HEK293T (cell line): ENCODE results near the gene SMAP1.

Experiments used
- CTCF ChIA-PET: fragments of 350-600 bp; formaldehyde crosslinking; extraction: SDS; loops from one replicate; lab custom pipeline; 2021; ENCODE audit warnings: antibody characterized with exemption, inconsistent platforms; lab: Yijun Ruan, JAX
- POLR2A ChIA-PET: fragments of 350-600 bp; formaldehyde crosslinking; extraction: SDS; loops from one replicate; lab custom pipeline; 2020; ENCODE audit warnings: antibody characterized with exemption, inconsistent platforms; lab: Yijun Ruan, JAX
- DNase-seq: peaks from one replicate; pipeline ENCODE4 v3.0.0; 2012; ENCODE audit warnings: mixed read lengths; ENCODE audit errors: extremely low spot score
- ARNT ChIP-seq: fragments of 450-650 bp; IDR thresholded peaks from 2 replicates; pipeline ENCODE4 v1.6.1; 2017; ENCODE audit warnings: mild to moderate bottlenecking
- BHLHE40 ChIP-seq: fragments of 450-650 bp; IDR thresholded peaks from 2 replicates; pipeline ENCODE4 v1.6.1; 2016; ENCODE audit warnings: mild to moderate bottlenecking, moderate library complexity, borderline replicate concordance
- CTBP1 ChIP-seq: fragments of 450-650 bp; IDR thresholded peaks from 2 replicates; pipeline ENCODE4 v1.6.1; 2016; ENCODE audit warnings: borderline replicate concordance
- ELF4 ChIP-seq: fragments of 450-650 bp; IDR thresholded peaks from 2 replicates; pipeline ENCODE4 v1.6.1; 2017; ENCODE audit warnings: antibody characterized with exemption
- FOXA1 ChIP-seq: fragments of 450-650 bp; IDR thresholded peaks from 2 replicates; pipeline ENCODE4 v1.6.1; 2016; ENCODE audit warnings: mild to moderate bottlenecking
- FOXK2 ChIP-seq: fragments of 450-650 bp; IDR thresholded peaks from 2 replicates; pipeline ENCODE4 v1.6.1; 2016; ENCODE audit warnings: mild to moderate bottlenecking
- FOXM1 ChIP-seq: fragments of 450-650 bp; IDR thresholded peaks from 2 replicates; pipeline ENCODE4 v1.6.1; 2017; ENCODE audit warnings: mild to moderate bottlenecking, borderline replicate concordance
- HDGF ChIP-seq: fragments of 450-650 bp; IDR thresholded peaks from 2 replicates; pipeline ENCODE4 v1.6.1; 2017; ENCODE audit warnings: antibody characterized with exemption, borderline replicate concordance
- L3MBTL2 ChIP-seq: fragments of 450-650 bp; conservative IDR thresholded peaks from 2 replicates; pipeline ENCODE4 v1.6.1; 2016; ENCODE audit warnings: mild to moderate bottlenecking
- LEF1 ChIP-seq: fragments of 450-650 bp; IDR thresholded peaks from 2 replicates; pipeline ENCODE4 v1.6.1; 2017; ENCODE audit warnings: mild to moderate bottlenecking, borderline replicate concordance
- NFRKB ChIP-seq: fragments of 450-650 bp; IDR thresholded peaks from 2 replicates; pipeline ENCODE4 v1.6.1; 2016; ENCODE audit warnings: mild to moderate bottlenecking, moderate library complexity
- SP1 ChIP-seq: fragments of 450-650 bp; IDR thresholded peaks from 2 replicates; pipeline ENCODE4 v1.6.1; 2017
- SUZ12 ChIP-seq: fragments of 450-650 bp; IDR thresholded peaks from 2 replicates; pipeline ENCODE4 v1.6.1; 2016; ENCODE audit warnings: mild to moderate bottlenecking
- TARDBP ChIP-seq: fragments of 450-650 bp; IDR thresholded peaks from 2 replicates; pipeline ENCODE4 v1.6.1; 2016
- ZNF384 ChIP-seq: fragments of 450-650 bp; IDR thresholded peaks from 2 replicates; pipeline ENCODE4 v1.6.1; 2016
- TF ChIP-seq, protein P1 (sequence below): fragments of 450-650 bp; IDR thresholded peaks from 2 replicates; pipeline ENCODE4 v1.6.1; 2016

The SMAP1 gene

DNA sequence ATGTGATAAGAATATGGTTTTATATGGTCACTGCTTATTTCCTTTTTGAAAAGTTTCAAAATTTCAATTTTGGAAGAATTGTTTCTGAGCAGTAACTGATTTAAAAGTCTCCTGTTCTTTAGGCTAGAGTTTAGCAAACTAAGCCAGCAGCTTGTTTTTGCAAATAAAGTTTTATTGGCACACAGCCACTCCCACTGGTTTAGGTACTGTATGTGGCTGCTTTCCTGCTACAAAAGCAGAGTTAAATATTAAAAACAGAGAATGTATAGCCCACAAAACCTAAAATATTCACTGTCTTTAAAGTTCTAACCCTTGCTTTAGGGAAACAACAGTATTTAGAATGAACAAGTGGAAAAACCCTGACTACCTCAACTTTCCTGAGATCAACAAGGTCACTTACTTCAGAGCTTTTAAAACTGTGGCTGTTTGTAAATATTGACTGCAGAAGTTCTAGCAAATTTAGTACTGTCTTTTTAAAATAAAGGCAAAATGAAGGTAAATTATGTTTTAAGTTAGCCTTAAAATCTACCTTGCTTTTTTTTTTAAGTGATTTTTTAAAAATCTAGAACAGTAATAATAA, 185.1 kb downstream of the SMAP1 start:
- POLR2A ChIA-PET: no interaction called here

DNA sequence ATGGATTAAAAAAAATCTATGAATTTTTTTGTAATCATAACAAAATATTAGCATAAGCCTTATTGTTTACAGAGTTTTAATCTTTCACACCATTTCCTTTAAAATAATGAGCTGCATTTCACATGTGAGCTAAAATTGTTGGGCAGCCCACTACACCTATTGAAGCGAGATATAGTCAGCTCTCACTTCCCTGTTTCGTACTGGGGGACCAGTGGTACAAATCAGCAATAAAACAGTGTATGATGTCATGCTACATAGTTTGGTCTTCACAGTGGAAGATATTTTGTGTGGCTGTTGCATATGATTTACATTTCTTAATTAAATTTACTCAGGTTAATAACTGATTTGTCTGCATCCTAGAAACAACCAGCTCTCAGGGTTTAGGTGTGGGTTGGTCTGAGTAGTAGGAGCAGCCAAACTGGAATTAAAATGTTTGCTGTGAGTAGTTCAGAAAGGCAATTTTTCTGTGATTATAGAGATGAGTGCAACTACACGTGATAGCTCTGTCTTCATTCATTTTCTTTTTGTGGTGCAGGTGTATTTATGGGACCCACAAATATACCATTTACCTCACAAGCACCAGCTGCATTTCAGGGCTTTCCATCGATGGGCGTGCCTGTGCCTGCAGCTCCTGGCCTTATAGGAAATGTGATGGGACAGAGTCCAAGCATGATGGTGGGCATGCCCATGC, 189.8 kb downstream of the SMAP1 start:
- no peak for DNase-seq
- ChIA-PET CTCF (no interaction called here), POLR2A (no interaction called here)
- TF ChIP-seq ELF4 (no peak), HDGF (no peak), SUZ12 (no peak), LEF1 (no peak), FOXA1 (no peak), FOXM1 (no peak), BHLHE40 (no peak)

More for the DNA sequence above, 185.1 kb downstream of the SMAP1 start:
- CTCF ChIA-PET: no interaction called here
- no peak for DNase-seq
- TF ChIP-seq FOXM1 (no peak), HDGF (no peak)

DNA sequence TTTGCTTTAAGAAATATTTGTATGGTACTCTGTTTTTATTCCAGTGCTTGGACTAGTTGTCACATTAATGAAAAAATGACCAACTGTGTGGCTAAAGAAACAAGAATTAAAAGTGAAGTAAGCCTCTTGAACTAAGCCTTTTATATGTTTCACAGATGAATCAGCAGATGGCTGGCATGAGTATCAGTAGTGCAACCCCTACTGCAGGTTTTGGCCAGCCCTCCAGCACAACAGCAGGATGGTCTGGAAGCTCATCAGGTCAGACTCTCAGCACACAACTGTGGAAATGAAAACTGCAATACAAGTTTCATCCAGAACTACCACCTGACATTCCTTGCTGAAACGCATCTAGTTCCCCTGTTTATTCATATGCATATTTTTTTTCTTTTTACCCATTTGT, 192.4 kb downstream of the SMAP1 start:
- ChIA-PET CTCF (no interaction called here), POLR2A (no interaction called here)
- no peak for TF ChIP-seq FOXA1
- TF ChIP-seq CTBP1: no peak
- TF ChIP-seq ELF4: no peak
- no peak for TF ChIP-seq L3MBTL2
- TF ChIP-seq FOXM1: no peak
- TF ChIP-seq LEF1: no peak
- TF ChIP-seq ZNF384: no peak
- TF ChIP-seq TARDBP: no peak
- TF ChIP-seq ARNT: no peak
- TF ChIP-seq, protein P1, sequence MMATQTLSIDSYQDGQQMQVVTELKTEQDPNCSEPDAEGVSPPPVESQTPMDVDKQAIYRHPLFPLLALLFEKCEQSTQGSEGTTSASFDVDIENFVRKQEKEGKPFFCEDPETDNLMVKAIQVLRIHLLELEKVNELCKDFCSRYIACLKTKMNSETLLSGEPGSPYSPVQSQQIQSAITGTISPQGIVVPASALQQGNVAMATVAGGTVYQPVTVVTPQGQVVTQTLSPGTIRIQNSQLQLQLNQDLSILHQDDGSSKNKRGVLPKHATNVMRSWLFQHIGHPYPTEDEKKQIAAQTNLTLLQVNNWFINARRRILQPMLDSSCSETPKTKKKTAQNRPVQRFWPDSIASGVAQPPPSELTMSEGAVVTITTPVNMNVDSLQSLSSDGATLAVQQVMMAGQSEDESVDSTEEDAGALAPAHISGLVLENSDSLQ: no peak
- no peak for DNase-seq

DNA sequence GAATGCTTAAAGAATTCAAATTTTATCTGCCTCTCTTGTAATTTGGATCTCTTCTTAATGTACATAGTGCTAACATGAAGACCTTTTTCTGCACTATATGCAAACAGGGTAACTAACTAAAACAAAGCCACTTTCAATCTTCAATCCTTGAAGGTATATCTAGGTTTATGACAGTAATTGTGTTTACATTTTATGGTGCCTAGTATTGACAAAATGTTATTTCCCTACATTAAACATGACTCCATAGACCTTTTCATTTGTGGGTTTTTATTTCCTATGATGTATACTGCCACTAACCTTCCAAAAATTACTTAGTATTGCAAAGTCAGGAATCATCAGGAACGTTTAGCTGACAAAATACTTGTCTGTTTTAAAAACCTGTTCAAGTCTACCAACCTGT, 193.2 kb downstream of the SMAP1 start:
- TF ChIP-seq ARNT (no peak), CTBP1 (no peak), ELF4 (no peak), FOXA1 (no peak), TARDBP (no peak), L3MBTL2 (no peak), BHLHE40 (no peak), SUZ12 (no peak), FOXM1 (no peak), FOXK2 (no peak), NFRKB (no peak)
- TF ChIP-seq, protein P1: no peak
- POLR2A ChIA-PET: no interaction called here
- no peak for DNase-seq
- CTCF ChIA-PET: no interaction called here

DNA sequence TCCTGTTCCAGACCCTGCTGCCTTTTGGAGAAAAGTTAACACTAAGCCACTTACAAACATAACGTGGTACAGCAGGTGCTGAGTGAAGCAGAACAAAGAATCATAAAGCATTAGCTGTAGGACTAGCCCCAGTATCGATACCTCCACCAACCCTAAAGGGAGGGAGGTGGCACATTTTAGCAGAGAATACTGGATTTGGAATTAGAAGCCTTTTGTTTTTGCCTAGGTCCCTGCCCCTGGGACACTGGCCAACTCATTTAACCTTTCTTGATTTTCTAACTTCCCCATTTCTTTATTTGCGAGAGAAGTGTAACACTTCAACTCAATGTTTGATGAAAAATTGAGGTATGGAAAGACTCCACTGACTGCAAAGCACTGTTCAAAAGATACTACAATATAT, 195.7 kb downstream of the SMAP1 start:
- TF ChIP-seq TARDBP: no peak
- TF ChIP-seq BHLHE40: no peak
- no peak for DNase-seq
- CTCF ChIA-PET: no interaction called here
- POLR2A ChIA-PET: no interaction called here

DNA sequence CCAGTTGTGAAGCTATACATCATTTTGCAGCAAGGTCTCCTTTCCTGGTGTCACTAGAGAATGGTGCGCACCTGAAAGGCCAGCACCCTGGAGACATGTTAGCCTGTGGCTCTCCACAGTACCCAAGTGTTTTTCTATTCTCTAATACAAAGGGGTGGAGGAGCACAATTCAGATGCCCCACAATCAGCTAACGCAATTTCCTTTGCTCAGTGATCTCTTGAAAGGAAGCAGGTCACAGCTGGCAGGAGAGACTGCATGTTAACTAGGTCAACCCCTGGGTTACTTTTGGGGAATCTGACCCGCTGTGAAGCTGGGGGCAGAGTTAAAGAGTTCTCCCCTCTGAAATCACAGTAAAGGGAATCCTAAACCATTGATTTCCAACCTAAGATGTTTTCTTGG, 196.7 kb downstream of the SMAP1 start:
- ChIA-PET POLR2A (no interaction called here), CTCF (no interaction called here)
- TF ChIP-seq L3MBTL2 (no peak), FOXM1 (no peak), SP1 (no peak), NFRKB (no peak), HDGF (no peak), ELF4 (no peak)
- TF ChIP-seq, protein P1: no peak
- DNase-seq: no peak

DNA sequence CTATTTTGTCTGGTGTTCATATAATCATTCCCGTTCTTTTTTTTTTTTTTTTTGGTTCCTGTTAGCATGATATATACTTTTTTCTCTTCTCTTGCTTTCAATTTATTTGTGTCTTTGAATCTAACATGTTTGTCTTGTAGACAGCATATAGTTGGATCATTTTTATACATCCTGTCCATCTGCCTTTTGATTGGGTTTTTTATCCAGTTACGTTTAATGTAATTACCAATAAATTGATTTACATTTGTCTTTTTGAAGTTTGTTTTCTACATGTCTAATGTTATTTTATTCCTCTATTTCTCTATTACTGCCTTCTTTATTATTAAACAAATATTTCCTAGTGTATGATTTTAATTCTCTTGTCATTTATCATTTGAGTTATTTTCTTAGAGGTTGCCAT, 204.8 kb downstream of the SMAP1 start:
- CTCF ChIA-PET: no interaction called here
- TF ChIP-seq L3MBTL2 (no peak), CTBP1 (no peak), ZNF384 (no peak), LEF1 (no peak), HDGF (no peak), BHLHE40 (no peak), ARNT (no peak), NFRKB (no peak), SUZ12 (no peak), FOXM1 (no peak), TARDBP (no peak)
- TF ChIP-seq, protein P1: no peak
- DNase-seq: no peak
- POLR2A ChIA-PET: no interaction called here
